Duodenal mucosa (tissue), 2 donors: ENCODE data around the gene SUPT5H.

ENCODE experiments used
- H3K27ac ChIP-seq: one replicate; pipeline ENCODE4 v1.7.0; 2013; ENCODE audit warnings: low read depth, low read length
- H3K27me3 ChIP-seq, 2 donors: one replicate each; pipeline ENCODE4 v1.7.0; 2013; ENCODE audit warnings: low read length in 2 of 2, control low read depth in 1 of 2; ENCODE audit not compliant: insufficient read depth in 2 of 2, control insufficient read depth in 1 of 2
- H3K36me3 ChIP-seq, 2 donors: one replicate each; pipeline ENCODE4 v1.7.0; 2013; ENCODE audit warnings: low read length in 2 of 2, control low read depth in 1 of 2; ENCODE audit not compliant: insufficient read depth in 2 of 2, control insufficient read depth in 1 of 2
- H3K4me1 ChIP-seq, 2 donors: one replicate each; pipeline ENCODE4 v1.7.0; 2013; ENCODE audit warnings: low read length in 2 of 2, control low read depth in 1 of 2; ENCODE audit not compliant: insufficient read depth in 2 of 2, control insufficient read depth in 1 of 2
- H3K4me3 ChIP-seq, 2 donors: one replicate each; pipeline ENCODE4 v1.7.0; 2013; ENCODE audit warnings: low read length in 2 of 2, low read depth in 1 of 2
- H3K9ac ChIP-seq, 2 donors: one replicate each; pipeline ENCODE4 v1.7.0; 2013; ENCODE audit warnings: low read length in 2 of 2, low read depth in 1 of 2
- H3K9me3 ChIP-seq, 2 donors: one replicate each; pipeline ENCODE4 v1.7.0; 2013; ENCODE audit warnings: low read length in 2 of 2, control low read depth in 1 of 2; ENCODE audit not compliant: control insufficient read depth in 1 of 2

Gene SUPT5H

GRCh38 chr19:39426170-39426569 is 19.2 kb upstream of the SUPT5H start:
- Histone ChIP-seq H3K27ac (no peak overlapping the region), H3K4me1 (peaks cover 0 to 11% of the 10 kb centered on the region in 2 donors), H3K4me3 (no peak overlapping the region), H3K9ac (no peak overlapping the region), H3K36me3 (peaks cover 0 to 5% of the 10 kb centered on the region in 2 donors), H3K9me3 (no peaks in the 10 kb centered on the region), H3K27me3 (no peaks in the 10 kb centered on the region)

GRCh38 chr19:39427707-39428106 is 17.7 kb upstream of the SUPT5H start:
- Histone ChIP-seq H3K36me3 (peaks cover 0 to 10% of the 10 kb centered on the region in 2 donors), H3K4me3 (no peak overlapping the region), H3K9me3 (no peaks in the 10 kb centered on the region), H3K27ac (no peak overlapping the region), H3K27me3 (no peaks in the 10 kb centered on the region), H3K4me1 (peaks cover 0 to 13% of the 10 kb centered on the region in 2 donors), H3K9ac (no peak overlapping the region)

DNA sequence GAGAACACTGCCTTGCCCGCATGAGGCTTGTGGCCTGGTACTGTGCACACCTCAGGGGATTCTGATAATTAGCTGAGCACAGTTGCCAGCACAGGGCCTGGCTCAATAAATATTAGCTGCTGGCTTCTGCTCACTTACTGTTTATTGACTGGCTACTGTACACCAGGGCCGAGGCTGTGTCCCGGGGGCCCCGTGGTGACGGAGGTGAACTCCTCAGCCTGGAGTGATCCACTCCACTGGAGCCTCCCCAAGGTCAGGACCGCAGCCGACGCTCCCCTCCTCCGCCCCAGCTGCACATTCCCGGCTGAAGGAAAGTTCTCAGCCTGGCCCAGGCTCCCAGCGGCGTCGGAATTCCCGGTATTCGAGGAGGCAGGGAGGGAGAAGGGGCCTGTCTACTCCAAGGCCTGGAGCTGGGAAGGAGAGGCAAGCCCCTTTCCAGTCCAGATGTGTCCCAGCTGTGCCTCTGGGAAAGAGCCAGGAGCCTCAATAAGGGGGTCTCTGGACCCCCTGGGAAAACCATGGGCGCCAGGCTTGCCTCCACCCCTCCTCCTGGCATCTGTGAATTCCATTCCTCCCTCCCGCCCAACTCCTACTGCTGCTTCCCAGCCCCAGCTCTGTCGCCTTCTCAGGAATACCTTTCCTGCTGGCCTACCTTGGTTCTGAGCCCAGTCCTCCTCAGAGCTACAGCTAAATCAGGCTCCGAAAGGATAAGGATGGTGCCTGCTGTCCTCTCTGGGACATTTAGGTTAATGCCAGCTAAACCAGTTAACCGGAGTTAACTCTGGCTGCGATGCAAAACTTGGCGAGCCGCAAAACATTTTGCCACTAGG is 16.9 kb upstream of the SUPT5H start:
- H3K9ac ChIP-seq: no peak overlapping the region
- H3K9me3 ChIP-seq: no peaks in the 10 kb centered on the region
- H3K4me1 ChIP-seq: peaks cover 0 to 16% of the 10 kb centered on the region in 2 donors
- H3K27me3 ChIP-seq: no peaks in the 10 kb centered on the region
- peaks cover 8 to 18% of the 10 kb centered on the region in 2 donors for H3K36me3 ChIP-seq
- peak overlapping the region; percentile 33 for H3K27ac ChIP-seq
- no peak overlapping the region for H3K4me3 ChIP-seq

GRCh38 chr19:39430675-39431593 is 14.4 kb upstream of the SUPT5H start:
- H3K27me3 ChIP-seq: no peaks in the 10 kb centered on the region
- H3K36me3 ChIP-seq: peaks cover 14 to 24% of the 10 kb centered on the region in 2 donors
- peak overlapping the region; percentile 53 for H3K27ac ChIP-seq
- no peaks in the 10 kb centered on the region for H3K9me3 ChIP-seq
- no peak overlapping the region for H3K9ac ChIP-seq
- peaks cover 12 to 36% of the 10 kb centered on the region in 2 donors for H3K4me1 ChIP-seq
- H3K4me3 ChIP-seq: peak overlapping the region in 1 of 2 donors; percentile 34

DNA sequence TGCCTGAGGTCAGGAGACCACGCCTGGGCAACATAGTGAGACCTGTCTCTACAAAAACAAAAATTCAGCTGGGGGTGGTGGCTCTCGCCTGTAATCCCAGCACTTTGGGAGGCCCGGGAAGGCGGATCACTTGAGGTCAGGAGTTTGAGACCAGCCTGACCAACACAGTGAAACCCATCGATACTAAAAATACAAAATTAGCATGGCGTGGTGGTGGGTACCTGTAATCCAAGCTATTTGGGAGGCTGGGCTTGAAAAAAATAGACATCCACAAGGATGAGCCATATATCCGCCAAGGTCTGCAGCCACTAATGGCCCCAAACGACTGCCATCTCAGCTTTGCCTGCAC is 12.7 kb upstream of the SUPT5H start:
- no peaks in the 10 kb centered on the region for H3K27me3 ChIP-seq
- no peaks in the 10 kb centered on the region for H3K9me3 ChIP-seq
- H3K36me3 ChIP-seq: peaks cover 14 to 24% of the 10 kb centered on the region in 2 donors
- no peak overlapping the region for H3K4me3 ChIP-seq
- H3K4me1 ChIP-seq: peaks cover 19 to 41% of the 10 kb centered on the region in 2 donors
- no peak overlapping the region for H3K27ac ChIP-seq
- H3K9ac ChIP-seq: no peak overlapping the region

GRCh38 chr19:39433480-39434079 is 11.8 kb upstream of the SUPT5H start:
- no peaks in the 10 kb centered on the region for H3K9me3 ChIP-seq
- peak overlapping the region in 1 of 2 donors; percentile 37 for H3K9ac ChIP-seq
- peaks cover 19 to 40% of the 10 kb centered on the region in 2 donors for H3K4me1 ChIP-seq
- H3K27ac ChIP-seq: no peak overlapping the region
- no peak overlapping the region for H3K4me3 ChIP-seq
- no peaks in the 10 kb centered on the region for H3K27me3 ChIP-seq
- H3K36me3 ChIP-seq: peaks cover 14 to 24% of the 10 kb centered on the region in 2 donors

- H3K27ac ChIP-seq: no peak overlapping the region
- no peaks in the 10 kb centered on the region for H3K27me3 ChIP-seq
- H3K9ac ChIP-seq: peak overlapping the region; percentile 37 to 95
- H3K4me3 ChIP-seq: peak overlapping the region; percentile 97 to 99
- peaks cover 14 to 24% of the 10 kb centered on the region in 2 donors for H3K36me3 ChIP-seq
- peaks cover 19 to 36% of the 10 kb centered on the region in 2 donors for H3K4me1 ChIP-seq
- no peaks in the 10 kb centered on the region for H3K9me3 ChIP-seq
These were observed 11.0 kb upstream of the SUPT5H start for GRCh38 chr19:39434123-39435076.

GRCh38 chr19:39435499-39436349 is 9.7 kb upstream of the SUPT5H start, which contains the start of gene RPS16:
RPS16 (minus strand) TSS chr19:39435949; CDS start chr19:39435895, 54 bp downstream.
- peak within 1 kb of the TSS; percentile 97 to 99 for H3K4me3 ChIP-seq
- H3K27ac ChIP-seq: peak within 1 kb of the TSS; percentile 67
- H3K36me3 ChIP-seq: peaks cover 14 to 24% of the 10 kb centered on the region in 2 donors
- peaks cover 19 to 35% of the 10 kb centered on the region in 2 donors for H3K4me1 ChIP-seq
- H3K27me3 ChIP-seq: no peaks in the 10 kb centered on the region
- peak within 1 kb of the TSS; percentile 94 to 95 for H3K9ac ChIP-seq
- H3K9me3 ChIP-seq: no peaks in the 10 kb centered on the region
